NCI-H748 (cell line): ENCODE results near the gene GPX5.
A peak's percentile ranks its signal among the peaks of the same experiment; 100 is the strongest.
"Not testable (repeated sequence)": the region's sequence is repeated elsewhere in the genome, so short reads cannot be mapped to it uniquely, and the experiment has no call there.

Experiments used
- DNase-seq: peaks from one replicate; lab custom pipeline; 2025; ENCODE audit not compliant: unreplicated experiment; lab: John Stamatoyannopoulos, UW

GPX5 gene

DNA sequence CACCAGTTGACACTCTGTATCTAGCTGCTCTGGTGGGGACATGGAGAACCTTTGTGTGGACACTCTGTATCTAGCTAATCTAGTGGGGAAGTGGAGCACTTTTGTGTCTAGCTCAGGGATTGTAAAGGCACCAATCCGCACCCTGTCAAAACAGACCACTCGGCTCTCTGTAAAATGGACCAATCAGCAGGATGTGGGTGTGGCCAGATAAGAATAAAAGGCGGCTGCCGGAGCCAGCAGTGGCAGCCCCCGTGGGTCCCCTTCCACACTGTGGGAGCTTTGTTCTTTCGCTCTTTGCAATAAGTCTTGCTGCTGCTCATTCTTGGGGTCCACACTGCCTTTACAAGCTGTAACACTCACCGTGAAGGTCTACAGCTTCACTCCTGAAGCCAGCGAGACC is 13.3 kb upstream of the GPX5 start:
- not testable (repeated sequence) for DNase-seq

DNA sequence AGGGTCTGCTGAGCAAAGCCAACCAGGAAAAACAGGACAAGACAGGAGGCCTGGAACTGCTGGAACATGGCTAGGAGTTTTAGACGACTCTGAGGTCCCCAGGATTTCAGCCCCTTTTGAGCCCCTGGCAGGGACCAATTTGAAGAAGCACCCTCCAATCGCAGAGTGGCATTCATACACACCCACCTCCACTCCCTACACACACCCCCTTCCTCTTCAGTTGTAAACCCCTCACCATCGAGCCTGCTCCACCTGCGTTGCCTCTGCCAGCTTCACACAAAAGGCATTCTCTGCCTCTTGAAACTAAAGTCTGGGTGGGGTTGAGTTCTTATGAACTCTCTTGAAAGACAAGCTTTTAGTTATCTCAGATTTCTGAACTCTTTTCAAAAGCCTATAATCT is 10.0 kb upstream of the GPX5 start, which contains the start of gene GPX6:
Gene GPX6, minus strand, starts transcription at position 118 of the 400 bp plus-strand sequence. Its CDS starts 50 bp downstream, at position 68.
- no peak for DNase-seq

DNA sequence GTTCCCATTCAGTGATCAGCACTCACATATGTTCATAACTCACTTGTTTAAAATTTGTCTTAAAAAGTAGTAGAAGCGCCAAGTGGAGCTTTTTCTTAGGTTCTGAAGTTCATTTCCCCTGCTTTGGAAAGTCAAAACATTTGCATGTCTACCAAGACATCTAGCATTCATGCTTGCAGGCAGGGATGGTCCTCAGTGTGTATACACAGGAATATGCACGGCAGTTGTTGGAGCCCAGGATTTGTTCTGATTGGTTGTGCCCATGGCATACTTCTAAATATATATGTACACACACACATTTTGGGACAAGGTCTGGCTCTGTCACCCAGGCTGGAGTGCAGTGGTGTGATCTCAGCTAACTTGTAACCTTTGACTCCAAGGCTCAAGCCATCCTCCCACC is 7.7 kb upstream of the GPX5 start:
- no peak for DNase-seq

DNA sequence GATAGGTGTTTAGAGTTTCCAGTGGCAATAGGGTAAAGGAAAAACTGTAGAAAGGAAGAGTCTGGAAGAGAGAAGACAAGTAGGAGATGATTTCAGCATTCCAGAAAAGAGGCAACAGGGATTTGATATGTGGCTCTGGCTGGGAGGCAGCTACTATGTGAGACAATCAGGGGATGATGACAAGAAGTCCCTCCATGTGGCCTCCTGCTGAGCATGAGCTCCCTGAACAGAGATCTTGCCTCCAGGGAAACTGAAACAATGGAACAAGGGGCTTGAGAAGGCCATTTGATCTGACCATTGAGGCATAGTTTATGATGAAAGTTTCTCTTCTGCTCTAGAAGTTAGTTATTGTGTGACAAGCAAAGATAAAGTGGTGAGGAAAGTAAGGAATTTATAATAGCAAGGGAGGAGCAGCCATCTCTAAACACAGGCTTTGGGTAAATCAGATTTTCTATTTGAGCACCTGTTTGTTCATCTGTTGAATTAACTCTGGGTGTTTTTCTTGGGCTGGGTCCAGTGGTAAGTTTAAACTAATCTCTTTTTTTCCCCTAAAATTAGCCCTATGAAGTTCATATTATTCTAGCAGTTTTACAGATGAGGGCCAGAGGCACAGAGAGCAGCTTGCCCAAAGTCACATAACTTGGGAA is 3.0 kb upstream of the GPX5 start:
- DNase-seq = no peak

DNA sequence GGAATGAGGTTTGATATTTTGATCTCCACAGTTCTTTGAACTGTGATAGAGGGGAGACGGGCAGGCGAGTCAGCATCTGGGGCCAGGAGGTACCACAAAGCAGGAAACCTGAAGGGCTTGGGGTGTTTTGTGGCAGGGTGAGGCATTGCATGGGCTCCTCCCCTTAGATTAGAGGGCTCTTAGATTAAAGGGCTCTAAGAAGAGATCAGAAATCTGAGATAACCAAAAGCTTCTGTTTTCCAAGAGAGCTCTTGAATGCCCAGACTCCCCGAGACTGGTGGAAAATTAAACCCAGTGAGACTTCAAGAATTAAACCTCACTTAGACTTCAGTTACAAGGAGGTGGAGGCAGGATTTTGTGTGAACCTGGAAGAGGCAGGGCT is 2.4 kb upstream of the GPX5 start:
- DNase-seq = no peak

DNA sequence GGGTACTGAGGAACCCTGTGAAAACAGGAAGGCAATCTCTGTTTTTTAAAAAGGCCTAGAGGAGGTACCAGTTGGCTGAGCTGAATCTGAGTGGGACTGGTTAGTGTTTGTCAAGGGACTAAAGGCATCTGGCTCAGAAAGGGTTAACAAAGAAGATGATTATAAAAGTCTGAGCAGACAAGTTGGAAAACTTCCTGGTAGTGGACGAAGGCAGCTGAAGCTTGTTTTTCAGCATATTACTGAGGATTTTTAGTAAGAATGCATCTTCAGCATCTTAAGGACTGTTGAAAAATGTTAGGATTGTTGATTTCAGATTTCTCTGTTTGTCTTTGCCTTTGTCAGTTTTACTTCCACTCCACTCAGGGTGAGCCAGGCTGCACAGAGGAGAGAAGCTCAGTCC is 5.1 kb downstream of the GPX5 start:
- no peak for DNase-seq

DNA sequence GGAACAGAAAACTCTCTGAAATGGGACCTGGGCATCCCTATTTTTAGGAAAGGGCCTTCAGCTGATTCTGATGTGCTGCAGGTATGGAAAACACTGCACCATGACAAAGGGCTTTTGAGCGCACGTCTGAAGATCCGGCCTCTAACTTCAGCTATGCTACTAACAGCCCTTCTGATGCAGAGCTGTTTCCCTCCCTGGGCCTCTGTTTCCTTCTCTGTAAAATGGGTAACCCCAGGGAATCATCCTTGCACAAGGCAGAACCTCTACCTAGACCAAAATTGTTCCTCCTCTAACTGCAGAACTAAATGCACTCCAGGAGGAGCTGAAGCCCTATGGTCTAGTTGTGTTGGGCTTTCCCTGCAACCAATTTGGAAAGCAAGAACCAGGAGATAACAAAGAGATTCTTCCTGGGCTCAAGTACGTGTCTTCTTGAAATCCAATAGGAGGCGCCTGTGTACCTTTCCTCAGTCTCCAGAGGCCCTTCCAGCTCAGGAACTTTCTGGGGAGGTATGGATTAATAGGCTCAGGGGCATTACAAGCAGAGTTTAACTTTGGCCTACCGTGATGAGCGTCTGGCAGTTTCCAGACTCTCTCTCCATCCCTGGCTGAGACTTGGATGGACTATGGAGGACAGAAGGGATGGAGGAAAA is 5.9 kb downstream of the GPX5 start:
- DNase-seq = peak; percentile 50

DNA sequence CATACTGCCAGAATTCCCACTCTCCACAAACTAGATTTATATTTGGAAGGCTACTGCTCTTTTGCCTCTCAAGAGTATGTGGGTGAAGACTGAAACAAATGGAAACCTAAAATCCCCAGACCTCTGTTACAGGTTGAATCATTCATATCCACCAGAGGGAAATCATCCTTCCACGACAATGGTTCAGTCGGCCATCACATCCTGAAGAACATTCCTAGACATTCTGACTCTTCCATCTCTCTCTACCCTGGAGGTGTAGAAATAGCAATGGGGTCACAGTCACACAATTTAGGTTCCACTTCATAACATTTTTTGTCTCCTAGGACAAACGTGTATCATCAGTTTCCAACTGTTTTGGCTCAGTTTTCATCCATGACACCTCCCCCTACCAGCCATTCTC is 8.6 kb downstream of the GPX5 start:
- no peak for DNase-seq

DNA sequence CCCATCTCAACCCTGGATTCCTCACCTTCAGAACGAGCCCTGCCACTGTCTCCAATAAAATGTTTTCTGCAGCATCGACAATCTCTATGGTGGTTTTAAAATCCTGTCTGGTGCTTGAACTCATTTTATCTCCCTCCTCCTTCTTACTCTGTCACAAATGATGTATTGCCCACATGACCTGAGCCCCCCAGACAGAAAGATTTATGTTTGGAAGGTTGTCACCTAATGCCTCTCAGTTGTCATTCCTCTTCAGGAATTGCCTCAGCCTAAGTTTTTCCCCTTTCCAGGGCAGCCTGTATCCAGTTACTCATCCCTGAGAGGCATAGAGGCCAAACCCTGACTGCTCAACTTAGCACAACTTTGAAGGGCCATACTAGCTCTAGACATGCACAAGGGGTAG is 9.2 kb downstream of the GPX5 start:
- DNase-seq = no peak

DNA sequence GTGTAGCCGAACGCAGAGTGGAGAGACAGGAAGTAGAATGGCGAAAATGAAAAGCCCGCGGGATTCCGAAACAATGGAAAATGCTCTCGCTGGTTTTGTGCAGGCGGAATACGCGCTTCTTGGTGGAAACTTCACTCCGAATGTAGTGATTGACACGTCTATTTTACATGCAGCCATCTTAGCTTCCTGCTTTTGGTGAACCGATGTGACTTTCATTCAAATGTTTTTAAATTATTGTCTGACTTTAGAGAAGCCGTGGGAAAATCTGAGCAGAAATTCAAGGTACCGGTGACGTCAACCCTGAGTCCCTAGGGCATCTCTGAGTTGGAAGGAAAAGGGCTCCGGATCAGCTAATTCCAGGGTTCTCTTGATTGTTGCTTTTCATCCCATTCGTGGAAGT is 11.4 kb downstream of the GPX5 start:
- DNase-seq = no peak

DNA sequence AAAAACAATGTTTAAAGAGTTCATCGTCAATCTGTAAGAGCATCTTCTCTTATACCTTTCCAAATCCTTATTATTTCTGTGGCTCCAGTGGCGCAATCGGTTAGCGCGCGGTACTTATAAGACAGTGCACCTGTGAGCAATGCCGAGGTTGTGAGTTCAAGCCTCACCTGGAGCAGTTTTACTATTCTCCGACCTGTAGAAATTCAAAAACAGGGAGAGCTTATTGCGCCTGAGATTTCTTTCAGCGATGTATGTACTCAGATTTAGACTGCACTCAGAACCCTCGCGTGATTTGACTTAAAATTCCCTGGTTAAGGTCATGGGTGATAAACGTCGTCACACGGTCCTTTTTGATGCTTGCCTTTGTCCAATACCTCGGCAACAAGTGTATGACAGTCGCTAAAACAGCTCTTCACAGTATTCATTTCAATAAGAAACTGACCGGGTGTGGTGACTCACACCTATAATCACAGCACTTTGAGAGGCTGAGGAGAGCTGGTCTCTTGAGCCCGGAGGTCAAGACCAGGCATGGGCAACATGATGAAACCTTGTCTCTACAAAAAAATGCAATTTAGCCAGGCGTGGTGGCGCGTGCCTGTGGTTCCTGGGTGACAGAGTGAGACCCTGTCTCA is 11.9 kb downstream of the GPX5 start:
- peak; percentile 40 for DNase-seq

DNA sequence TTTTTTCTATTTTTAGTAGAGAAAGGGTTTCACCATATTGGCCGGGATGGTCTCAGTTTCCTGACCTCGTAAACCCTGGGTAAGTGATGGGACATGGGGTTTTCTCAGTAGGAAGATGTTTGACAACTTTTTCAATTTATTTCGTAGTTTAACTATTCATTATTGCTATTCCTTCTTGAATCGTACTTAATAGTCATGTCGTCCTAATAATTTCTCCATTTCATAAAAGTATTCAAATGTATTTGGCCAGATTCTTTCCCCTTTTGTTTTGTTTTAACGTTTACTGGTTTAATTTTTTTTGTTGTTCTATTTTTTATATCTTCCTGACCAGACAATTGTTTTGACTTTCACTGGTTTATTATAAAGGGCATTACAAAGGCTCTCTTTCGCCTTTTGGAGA is 16.3 kb downstream of the GPX5 start:
- DNase-seq = no peak

DNA sequence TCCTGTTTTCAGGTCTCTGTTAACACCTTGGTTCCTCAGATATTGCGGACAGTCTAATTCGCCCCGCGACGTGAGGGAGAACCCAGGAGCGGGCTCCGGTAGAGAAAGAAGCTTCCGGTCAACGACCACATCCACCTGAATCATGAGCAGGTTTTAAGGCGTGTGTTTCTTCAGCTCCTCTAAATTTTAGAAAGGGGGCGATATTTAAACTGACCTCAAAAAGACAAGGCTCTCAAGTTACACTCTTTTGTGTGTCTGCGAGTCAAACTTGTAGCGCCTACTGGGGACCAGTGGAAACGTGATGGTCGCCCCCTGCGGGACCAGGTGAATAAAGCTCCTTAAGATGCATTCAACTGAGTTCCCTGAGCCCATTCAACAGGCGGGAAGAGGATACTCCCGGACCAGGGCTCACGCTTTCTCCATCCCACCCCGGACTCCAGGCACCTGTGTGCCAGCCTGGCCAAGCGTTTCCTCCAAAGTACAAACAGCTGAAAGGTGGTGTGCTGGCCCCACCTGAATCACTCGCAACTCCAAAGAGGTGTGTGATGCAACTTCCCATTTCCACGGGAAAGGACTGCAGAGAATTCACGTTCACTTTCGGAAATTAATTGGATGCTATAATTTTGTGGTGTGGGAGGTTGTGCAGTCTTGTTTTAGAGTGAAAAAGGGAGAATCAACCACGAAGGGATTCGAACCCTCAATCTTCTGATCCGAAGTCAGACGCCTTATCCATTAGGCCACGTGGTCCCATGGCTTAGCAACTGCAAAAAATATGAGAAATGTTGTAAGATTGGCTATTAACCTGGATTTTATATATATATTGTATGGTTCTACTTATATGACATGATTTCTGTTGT is 17.0 kb downstream of the GPX5 start:
- DNase-seq = peak; percentile 97

DNA sequence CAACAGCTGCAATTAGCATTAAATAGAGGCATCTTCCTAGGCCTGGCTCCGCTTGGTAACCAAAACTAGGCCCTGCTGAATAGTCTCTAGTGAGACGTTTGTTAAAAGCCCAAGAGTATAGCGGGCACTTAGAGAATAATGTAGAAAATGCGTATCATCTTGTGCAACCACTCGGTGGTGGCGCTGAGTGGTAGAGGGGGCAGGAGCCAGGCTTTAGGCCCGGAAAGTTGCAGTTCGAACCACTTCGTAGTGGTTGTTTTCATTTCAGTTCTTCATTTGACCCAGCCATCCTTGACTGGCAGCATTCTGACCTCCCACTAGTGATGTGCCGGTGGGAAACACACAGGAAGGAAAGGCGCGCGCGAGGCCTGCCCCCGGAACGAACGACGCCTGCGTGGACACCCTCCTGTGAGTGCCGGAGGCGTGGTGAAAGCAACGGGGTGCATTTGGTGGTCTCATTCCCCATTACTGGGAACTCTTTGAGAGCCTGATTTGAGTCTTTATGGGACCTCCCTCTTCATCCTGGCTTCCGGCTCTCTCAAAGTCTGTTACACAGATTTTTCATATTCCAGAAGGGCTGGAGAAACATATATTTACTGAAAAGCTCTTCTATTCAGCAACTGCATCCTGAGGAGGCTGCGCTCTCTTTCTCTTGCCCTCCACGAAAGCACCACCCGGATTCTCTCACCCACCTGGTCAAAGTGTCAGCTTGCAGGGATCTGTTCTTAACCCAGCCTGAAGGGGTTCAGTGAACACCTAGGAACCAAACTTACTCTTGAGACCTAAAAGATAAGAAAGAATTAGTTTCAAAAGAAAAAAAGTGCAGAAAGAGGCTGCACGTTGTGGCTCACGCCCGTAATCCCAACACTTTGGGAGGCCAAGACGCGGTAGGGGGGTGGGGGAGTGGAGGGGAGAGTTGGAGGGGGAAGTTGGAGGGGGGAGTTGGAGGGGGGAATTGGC is 18.2 kb downstream of the GPX5 start:
- DNase-seq = peak; percentile 35

DNA sequence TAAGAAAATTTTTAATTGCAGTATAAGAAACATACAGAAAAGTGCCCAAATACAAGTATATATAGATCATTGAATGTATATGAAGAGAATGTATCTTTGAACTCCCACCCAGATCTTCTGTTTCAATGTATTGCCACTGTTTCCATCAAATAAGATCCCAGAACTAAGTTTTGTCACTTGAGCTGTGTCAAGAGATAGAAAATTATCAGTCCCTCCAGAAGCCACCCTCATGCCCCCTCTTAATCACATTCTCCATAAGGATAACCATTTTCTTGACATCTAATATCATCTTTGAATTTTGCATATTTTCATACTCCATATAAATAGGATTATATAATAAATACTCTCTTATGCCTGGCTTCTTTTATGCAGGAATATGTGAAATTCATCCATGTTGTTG is 20.3 kb downstream of the GPX5 start:
- DNase-seq = no peak

DNA sequence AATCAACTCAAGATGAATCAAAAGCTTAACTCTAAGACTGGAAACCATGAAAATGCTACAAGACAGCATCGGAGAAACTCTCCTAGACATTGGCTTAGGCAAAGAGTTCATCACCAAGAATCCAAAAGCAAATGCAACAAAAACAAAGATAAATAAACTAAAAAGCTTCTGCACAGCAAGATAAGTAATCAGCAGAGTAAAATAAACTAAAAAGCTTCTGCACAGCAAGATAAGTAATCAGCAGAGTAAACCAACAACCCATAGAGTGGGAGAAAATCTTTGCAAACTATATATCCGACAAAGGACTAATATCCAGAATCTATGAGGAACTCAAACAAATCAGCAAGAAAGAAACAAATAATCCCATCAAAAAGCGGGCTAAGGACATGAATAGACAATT is 21.3 kb downstream of the GPX5 start:
- DNase-seq = not testable (repeated sequence)

DNA sequence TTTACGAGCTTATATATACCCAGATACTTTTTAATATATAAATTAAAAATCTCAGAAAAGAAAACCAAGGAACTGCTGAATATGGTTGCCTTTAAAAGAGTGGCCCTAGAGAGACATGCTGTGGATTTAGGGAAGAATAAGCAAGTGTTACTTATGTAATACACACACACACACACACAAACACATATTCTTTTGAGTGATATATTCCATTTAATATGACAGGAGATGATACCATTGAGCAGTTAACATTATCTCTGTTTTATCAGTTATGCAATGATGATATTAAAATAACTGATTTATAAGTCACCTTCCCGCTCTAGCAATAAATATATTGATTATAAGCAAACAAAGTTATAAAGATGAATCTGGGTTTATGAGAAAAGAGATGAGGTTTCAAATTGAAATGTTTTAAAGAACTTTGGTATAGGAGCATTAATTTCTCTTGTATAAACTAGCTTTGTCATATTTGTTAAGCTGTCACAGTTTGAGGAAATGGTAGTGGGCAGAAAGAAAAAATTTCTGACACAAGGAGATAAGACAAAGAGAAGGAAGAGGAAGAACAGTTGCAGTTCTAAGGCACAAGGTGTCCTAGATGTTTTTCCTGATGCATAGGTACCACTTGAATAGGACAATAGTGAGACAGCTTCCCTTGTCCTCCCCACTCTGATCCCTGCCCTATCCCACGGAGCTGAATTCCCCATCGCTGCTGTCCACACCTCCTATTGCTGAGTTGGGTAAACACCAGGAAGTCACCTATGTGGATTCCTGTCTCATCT is 26.4 kb downstream of the GPX5 start:
- no peak for DNase-seq

DNA sequence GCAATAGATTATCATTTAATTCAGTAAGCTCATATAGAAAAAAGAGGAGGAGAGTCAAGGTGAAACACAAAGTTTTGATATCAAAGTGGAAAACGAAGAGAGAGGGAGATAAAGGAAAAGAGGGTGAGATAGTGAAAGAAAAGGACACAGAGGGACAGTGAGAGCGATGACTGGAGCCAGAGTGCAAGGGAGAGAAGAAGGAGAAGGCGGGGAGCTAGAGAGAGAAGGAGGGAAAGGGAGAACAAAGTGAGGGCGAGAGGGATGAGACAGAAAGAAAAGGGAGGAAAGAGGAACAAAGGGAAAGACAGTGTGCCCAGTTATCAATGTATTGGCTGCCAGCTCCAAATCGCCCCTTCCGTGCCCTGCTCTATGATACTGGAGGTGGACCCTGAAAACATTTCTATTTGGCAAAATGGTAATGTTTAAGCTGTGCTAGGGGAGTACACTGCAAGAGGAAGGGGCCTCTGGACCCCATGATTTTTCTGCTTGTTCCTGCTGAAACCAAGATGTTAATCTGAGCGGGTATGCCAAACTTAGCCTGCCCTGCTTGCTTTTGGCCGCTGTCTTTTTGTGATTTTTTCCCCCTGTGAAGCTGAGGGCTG is 27.8 kb downstream of the GPX5 start:
- DNase-seq = no peak
